Cortex of kidney (tissue), 1 donor: ENCODE data around the gene FAM53B.

Experiments used
- DNase-seq: peaks from one replicate; lab custom pipeline; 2025; lab: John Stamatoyannopoulos, UW

FAM53B gene

GRCh38 chr10:124708922-124709520 lies 35.2 kb downstream of the FAM53B start:
- no peak for DNase-seq

DNA sequence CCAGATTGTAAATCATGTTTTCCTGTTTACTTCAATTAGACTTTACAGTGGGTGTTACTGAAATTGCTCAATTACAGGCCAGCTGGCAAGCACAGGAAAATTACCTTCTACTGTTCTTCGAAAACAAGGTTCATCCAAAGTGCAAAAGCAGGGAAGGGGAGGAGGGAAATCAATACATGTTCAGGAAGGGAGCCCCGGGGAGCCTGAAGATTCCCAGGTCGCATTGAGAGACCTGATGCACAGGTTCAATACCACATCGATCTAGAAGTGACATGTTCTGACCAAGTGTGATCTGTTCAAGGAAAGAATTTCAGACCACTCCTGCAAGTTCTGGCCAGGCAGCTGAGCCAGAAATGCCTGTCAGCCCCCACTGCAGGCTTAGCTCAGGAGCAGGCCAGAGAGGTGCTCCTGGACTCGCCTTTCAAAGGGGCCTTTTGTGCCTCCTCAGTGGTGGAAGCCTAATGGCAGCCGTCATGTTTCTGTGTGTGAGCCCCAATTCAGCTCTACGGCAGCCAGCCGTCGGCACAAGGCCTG lies 35.9 kb downstream of the FAM53B start:
- no peak for DNase-seq

- no peak for DNase-seq
Measured at GRCh38 chr10:124707551-124707950, 36.6 kb downstream of the FAM53B start.

- DNase-seq = no peak
Measured at GRCh38 chr10:124707144-124707467, 37.1 kb downstream of the FAM53B start.

- DNase-seq = no peak
Measured at GRCh38 chr10:124706462-124707143, 37.6 kb downstream of the FAM53B start.

DNA sequence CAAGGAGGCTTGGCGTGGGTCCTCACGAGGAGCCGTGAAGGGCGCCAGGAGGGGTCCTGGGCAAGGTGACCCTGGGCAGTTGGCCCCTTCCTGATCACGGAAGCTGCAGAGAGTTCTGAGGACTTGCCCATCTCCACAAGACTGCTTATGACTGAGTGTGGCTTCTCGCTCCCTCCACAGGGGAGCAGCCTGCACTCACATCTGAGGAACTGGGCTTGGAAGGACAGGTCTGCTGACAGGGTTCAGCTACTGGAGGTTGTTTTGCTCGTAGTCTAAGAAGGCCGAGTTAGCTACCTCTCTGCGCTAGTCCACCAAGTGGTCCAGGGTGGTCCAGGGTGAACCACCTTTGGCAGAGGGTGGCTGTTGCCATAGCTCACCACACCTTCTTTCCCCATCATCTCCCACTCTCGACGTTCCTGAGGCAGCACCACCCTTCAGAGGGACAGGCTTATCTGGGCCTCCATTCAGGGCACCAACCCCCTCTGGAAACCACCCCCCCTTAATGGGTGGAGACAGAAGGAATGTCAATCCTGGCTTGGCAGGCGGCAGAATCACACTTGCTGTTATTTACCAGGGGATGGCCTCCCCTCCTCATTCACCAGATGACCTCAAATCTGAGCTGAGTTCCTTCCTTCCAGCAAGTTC lies 38.2 kb downstream of the FAM53B start:
- no peak for DNase-seq

DNA sequence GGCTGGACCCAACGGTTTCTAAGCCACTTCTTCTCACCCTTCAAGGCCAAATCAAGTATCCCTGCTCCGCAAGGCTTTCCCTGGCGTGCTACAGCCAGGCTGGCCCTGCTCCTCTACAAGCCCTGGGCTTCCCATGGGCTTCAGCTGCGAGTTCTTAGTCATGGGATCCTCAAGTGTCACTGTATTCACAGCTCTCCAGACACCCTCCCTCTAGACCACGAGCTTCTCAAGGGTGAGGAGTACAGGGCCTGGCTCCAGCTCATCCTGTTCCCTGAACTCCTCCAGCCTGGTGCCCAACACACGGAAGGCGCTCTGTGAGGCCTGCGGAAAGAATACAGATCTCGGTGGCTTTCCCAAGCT lies 38.8 kb downstream of the FAM53B start:
- DNase-seq = no peak

- no peak for DNase-seq
Measured at GRCh38 chr10:124704428-124705380, 39.5 kb downstream of the FAM53B start.

- no peak for DNase-seq
Measured at GRCh38 chr10:124703778-124704427, 40.3 kb downstream of the FAM53B start.

GRCh38 chr10:124703372-124703771 lies 40.8 kb downstream of the FAM53B start:
- no peak for DNase-seq

DNA sequence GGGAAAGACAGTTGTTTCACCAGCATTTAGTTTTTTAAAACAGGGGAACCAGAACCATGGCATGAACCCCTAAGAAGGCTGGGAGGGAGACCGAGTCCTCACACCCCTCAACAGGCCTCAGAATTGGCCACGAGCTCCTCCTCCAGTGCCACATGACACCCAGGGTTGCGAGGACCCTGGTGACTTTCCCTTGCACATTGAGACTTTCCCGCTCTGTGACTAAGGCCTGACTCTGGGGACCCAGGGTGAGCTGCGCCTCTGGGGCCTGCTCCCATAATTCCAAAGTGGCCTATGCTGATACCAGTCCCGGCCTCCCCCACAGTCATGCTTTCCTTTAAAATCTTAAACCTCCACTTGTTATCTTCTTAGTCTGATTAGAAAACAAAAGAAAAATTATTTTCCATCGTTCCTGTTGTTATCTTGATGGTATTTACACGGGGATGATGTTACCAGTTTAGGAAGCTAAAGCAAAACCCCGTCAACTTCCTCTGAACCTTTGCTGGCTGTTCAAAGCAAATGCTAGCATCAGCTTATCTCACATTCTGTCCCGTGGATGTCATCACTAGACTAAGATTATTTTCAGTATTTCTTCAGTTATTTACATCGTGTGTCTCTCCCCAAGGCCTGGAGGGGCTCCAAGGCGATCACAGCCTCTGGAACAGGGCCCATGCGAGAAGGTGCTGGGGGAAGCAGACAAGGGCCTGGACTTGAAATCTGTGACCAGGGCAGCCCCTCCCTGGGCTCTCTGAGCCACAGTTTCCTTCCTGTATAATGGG lies 42.1 kb downstream of the FAM53B start:
- DNase-seq = no peak

GRCh38 chr10:124701435-124701834 lies 42.7 kb downstream of the FAM53B start:
- DNase-seq = no peak

- no peak for DNase-seq
Measured at GRCh38 chr10:124701038-124701365, 43.2 kb downstream of the FAM53B start.

DNA sequence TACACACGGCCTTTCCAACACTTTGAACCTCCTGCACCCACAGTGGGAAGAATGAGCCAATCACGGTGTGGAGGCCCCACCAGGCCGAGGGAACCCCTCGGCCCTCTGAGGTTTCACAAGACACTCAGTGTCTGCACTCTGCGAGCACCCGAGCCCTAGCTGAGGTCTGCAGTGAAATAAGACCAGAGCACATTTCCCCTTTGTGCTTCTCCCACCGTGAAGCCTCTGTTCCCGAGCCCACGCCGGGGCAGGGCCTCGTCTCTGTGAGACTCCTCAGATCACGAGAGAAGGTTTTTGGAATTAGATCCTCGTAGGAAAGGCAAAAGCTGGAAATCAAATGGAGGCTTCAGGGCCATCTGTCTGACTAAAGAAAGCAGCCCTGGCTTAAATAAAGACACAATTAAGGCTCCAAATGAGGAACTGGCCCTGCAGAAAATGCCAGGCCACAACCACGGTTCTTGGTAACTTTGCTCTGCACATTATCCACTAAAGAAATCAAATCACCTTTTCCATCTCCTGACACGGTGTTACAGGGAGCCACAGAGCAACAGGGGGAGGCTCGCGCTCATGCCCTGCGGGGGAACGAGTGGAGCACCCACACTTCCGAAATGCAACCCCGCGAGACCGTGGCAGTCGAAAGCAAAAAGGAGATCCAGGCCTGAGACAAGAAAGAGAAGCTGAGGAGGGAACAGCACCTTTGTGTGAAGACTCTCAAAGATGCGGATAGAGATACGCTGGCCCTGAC lies 43.7 kb downstream of the FAM53B start:
- DNase-seq = no peak

- no peak for DNase-seq
Measured at GRCh38 chr10:124699471-124700292, 44.5 kb downstream of the FAM53B start.

GRCh38 chr10:124698545-124699469 lies 45.4 kb downstream of the FAM53B start:
- DNase-seq = no peak

GRCh38 chr10:124697837-124698544 lies 46.2 kb downstream of the FAM53B start:
- no peak for DNase-seq

GRCh38 chr10:124697443-124697836 lies 46.7 kb downstream of the FAM53B start:
- DNase-seq = no peak
